ENCODE results near the gene SLC4A1AP. TPM values are rescaled to one million over a fixed set of nuclear protein-coding genes. Genes with fewer than 3 reads are reported as not detected.
A peak's percentile ranks its signal among the peaks of the same experiment; 100 is the strongest.

SLC4A1AP gene
- total and polyA plus RNA-seq, 9 of the 15 experiments (the other 6 are each of a cell fraction or from before 2014, with no cell fraction given): 8.1 to 40.5 (median 35.3) TPM

DNA sequence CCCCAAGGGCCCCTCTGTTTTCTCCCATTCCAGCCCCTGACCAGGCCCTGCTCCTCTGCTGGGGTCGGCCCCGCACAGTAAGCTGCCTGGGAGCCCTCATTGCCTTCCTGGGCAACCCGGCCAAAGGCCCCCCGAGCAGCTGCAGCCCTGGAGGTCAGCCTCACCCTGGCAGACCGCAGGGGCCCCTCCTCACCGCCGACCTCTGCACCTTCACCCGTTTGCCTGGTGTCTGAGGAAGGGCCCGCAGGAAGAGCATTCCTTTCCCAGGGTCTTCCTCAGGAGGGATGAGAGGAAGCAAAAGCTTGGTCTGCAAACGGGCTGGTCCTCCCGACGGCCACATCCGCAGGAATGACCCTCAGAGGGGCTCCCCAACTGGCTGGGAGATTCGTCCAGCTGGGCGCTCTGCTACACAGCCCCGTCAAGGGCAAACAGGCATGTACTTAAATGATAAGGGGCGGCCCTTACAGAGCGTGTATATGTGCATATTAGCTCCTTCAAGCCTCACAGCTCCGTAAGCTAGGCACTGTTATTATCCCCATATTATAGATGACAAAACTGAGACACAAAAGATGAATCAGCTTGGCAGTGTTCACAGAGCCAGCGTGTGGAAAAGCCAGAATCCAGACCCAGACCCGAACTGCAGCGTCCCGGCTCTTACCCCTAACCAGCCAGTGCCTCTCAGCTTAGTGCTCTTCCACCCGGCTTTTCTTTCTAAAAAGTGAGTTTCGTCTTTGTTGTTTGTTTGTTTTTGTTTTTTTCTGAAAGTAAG is 52.8 kb downstream of the SLC4A1AP start:
- intact Hi-C loops (cut with micrococcal nuclease): no loop called here
- DNase-seq (ENCODE audit: extremely low read depth in 1 of 4, low spot score in 3 of 4) (no peak), FAIRE-seq (no peak), ATAC-seq (peak; percentile 64)
- Histone ChIP-seq H3K4me3 (no peak overlapping the region), H3K27ac (ENCODE audit: extremely low read depth, low read depth, low read length) (no peak overlapping the region), H3K9me1 (ENCODE audit: control insufficient read depth, insufficient read depth, low read length) (no peaks in the 10 kb centered on the region), H3K4me2 (ENCODE audit: insufficient read depth, low read length) (no peak overlapping the region), H4K20me1 (replicated peaks; ENCODE audit: control insufficient read depth, insufficient read depth, low read length) (no peaks in the 10 kb centered on the region), H3K9ac (ENCODE audit: insufficient read depth in 1 of 2, low read depth in 2 of 2, low read length in 2 of 2) (peak overlapping the region in 1 of 2 experiments; percentile 74; a peak in 2 of 4 replicates), H3K79me2 (ENCODE audit: control insufficient read depth, insufficient read depth, low read length) (no peaks in the 10 kb centered on the region), H3K9me3 (replicated peaks; ENCODE audit: control insufficient read depth, insufficient read depth, low read depth, low read length) (no peaks in the 10 kb centered on the region), H3K4me1 (replicated peaks in 1 of 2; ENCODE audit: control insufficient read depth in 2 of 2, insufficient read depth in 2 of 2, low read length in 2 of 2) (peaks cover 0 to 13% of the 10 kb centered on the region in 2 experiments; a peak in 3 of 5 replicates), H3K27me3 (ENCODE audit: control insufficient read depth in 2 of 2, insufficient read depth in 2 of 2, low read length in 2 of 2) (peaks cover 19 to 39% of the 10 kb centered on the region in 2 experiments), H3K36me3 (ENCODE audit: control insufficient read depth, insufficient read depth, low read length) (no peaks in the 10 kb centered on the region), H2AFZ (ENCODE audit: low read depth, low read length) (no peak overlapping the region)
- in situ Hi-C loops (cut with MboI): no loop called here
- POLR2A ChIA-PET: interaction anchor here (0.7 to 1.7 kb wide), 4 partner anchors 9 to 42 kb away, joined by 3 to 6 read pairs (median 4); no protein-coding TSS in a partner anchor
- CTCF ChIA-PET (ENCODE audit: low intra/inter-chr PET ratio): no interaction called here
- 6% methylated on average over 25 of the region's 25 CpGs for WGBS (ENCODE audit: insufficient coverage, low coverage, missing lambda C conversion rate)
- TF ChIP-seq RBM25 (IDR thresholded peaks at IDR 0.05; ENCODE audit: low read depth, low read length, severe bottlenecking) (peak; percentile 66), ZFP36 (IDR thresholded peaks at IDR 0.05; ENCODE audit: low read depth, low read length, partially characterized antibody) (no peak)
- TF ChIP-seq, protein P1, sequence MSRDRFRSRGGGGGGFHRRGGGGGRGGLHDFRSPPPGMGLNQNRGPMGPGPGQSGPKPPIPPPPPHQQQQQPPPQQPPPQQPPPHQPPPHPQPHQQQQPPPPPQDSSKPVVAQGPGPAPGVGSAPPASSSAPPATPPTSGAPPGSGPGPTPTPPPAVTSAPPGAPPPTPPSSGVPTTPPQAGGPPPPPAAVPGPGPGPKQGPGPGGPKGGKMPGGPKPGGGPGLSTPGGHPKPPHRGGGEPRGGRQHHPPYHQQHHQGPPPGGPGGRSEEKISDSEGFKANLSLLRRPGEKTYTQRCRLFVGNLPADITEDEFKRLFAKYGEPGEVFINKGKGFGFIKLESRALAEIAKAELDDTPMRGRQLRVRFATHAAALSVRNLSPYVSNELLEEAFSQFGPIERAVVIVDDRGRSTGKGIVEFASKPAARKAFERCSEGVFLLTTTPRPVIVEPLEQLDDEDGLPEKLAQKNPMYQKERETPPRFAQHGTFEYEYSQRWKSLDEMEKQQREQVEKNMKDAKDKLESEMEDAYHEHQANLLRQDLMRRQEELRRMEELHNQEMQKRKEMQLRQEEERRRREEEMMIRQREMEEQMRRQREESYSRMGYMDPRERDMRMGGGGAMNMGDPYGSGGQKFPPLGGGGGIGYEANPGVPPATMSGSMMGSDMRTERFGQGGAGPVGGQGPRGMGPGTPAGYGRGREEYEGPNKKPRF (IDR thresholded peaks at IDR 0.05; ENCODE audit: low read depth, low read length): no peak
- TF ChIP-seq, protein P2, sequence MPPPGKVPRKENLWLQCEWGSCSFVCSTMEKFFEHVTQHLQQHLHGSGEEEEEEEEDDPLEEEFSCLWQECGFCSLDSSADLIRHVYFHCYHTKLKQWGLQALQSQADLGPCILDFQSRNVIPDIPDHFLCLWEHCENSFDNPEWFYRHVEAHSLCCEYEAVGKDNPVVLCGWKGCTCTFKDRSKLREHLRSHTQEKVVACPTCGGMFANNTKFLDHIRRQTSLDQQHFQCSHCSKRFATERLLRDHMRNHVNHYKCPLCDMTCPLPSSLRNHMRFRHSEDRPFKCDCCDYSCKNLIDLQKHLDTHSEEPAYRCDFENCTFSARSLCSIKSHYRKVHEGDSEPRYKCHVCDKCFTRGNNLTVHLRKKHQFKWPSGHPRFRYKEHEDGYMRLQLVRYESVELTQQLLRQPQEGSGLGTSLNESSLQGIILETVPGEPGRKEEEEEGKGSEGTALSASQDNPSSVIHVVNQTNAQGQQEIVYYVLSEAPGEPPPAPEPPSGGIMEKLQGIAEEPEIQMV (tag; conservative IDR thresholded peaks at IDR 0.05; ENCODE audit: low read depth): 0 out of 2 replicates have a peak, but pooled peaks have one; percentile 28
- no TSS peak for BruUV-seq (replicated peaks)
